Measurements from ENCODE around the gene COL4A3. TPM values are rescaled to one million over a fixed set of nuclear protein-coding genes. Genes with fewer than 3 reads are reported as not detected.

COL4A3 gene
- total RNA-seq, 2 donors from 2014 or later: 1.7 to 2.4 TPM

- Histone ChIP-seq H3K27me3 (ENCODE audit: control insufficient read depth, insufficient read depth, low read length, poor library complexity, severe bottlenecking) (no peaks in the 10 kb centered on the region), H3K27ac (ENCODE audit: low read depth, low read length) (peak within 1 kb of the TSS; percentile 39), H3K36me3 (ENCODE audit: control insufficient read depth, insufficient read depth, low read length) (peaks cover 11% of the 10 kb centered on the region), H3K9me3 (ENCODE audit: control insufficient read depth, low read length) (peaks cover 31% of the 10 kb centered on the region), H3K4me1 (ENCODE audit: control insufficient read depth, insufficient read depth, low read length) (no peaks in the 10 kb centered on the region), H3K4me3 (ENCODE audit: low read length) (peak within 1 kb of the TSS; percentile 80), H3K9ac (ENCODE audit: extremely low read depth, low read length, poor library complexity, severe bottlenecking) (peak within 1 kb of the TSS; percentile 75)
- 0% methylated on average over 14 to 67 of the region's 67 CpGs for WGBS, 2 experiments (ENCODE audit: insufficient coverage in 1 of 2, insufficient read length in 1 of 2)
- peaks cover 27% of the 10 kb centered on the region for H3K36me3 Mint-ChIP-seq (ENCODE audit: low read depth)
- peaks cover 39% of the 10 kb centered on the region for H3K9me3 Mint-ChIP-seq
- H3K27me3 Mint-ChIP-seq (ENCODE audit: insufficient read depth): no peaks in the 10 kb centered on the region
- H3K4me3 Mint-ChIP-seq: peak within 1 kb of the TSS; percentile 90
- peak; percentile 95 for DNase-seq
- H3K27ac Mint-ChIP-seq: peak within 1 kb of the TSS; percentile 96
- peaks cover 14% of the 10 kb centered on the region for H3K4me1 Mint-ChIP-seq
- TF ChIP-seq, protein P1, sequence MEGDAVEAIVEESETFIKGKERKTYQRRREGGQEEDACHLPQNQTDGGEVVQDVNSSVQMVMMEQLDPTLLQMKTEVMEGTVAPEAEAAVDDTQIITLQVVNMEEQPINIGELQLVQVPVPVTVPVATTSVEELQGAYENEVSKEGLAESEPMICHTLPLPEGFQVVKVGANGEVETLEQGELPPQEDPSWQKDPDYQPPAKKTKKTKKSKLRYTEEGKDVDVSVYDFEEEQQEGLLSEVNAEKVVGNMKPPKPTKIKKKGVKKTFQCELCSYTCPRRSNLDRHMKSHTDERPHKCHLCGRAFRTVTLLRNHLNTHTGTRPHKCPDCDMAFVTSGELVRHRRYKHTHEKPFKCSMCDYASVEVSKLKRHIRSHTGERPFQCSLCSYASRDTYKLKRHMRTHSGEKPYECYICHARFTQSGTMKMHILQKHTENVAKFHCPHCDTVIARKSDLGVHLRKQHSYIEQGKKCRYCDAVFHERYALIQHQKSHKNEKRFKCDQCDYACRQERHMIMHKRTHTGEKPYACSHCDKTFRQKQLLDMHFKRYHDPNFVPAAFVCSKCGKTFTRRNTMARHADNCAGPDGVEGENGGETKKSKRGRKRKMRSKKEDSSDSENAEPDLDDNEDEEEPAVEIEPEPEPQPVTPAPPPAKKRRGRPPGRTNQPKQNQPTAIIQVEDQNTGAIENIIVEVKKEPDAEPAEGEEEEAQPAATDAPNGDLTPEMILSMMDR (conservative IDR thresholded peaks at IDR 0.05): peak; percentile 61
Measured at GRCh38 chr2:227324995-227325838, 160.8 kb downstream of the COL4A3 start, which contains the start of gene MFF. MFF (plus strand) TSS chr2:227325251; CDS start chr2:227330666, 5,415 bp downstream.

DNA sequence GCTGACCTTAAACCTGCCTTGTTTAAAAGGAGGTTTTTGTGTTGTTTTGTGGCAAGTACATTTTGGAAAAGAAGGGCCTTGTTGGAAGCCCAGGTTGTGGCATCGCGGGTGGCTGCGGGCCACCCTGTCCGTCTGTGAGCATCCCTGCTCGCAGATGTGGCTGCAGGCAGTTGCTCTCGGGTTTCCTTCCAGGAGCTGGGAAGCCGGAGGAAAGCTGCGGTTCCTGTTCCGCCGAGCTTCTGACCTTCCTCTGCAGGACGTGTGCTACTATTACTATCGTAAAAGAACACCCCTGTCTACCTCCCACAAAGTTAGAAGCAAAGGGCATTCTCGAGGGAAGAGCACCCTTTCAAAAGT, 161.4 kb downstream of the COL4A3 start:
- Mint-ChIP-seq H3K27ac (peak overlapping the region; percentile 96), H3K27me3 (ENCODE audit: insufficient read depth) (no peaks in the 10 kb centered on the region), H3K4me3 (peak overlapping the region; percentile 90), H3K9me3 (peaks cover 35% of the 10 kb centered on the region), H3K36me3 (ENCODE audit: low read depth) (peaks cover 32% of the 10 kb centered on the region), H3K4me1 (peaks cover 14% of the 10 kb centered on the region)
- peaks cover 27% of the 10 kb centered on the region for H3K9me3 ChIP-seq (ENCODE audit: control insufficient read depth, low read length)
- H3K36me3 ChIP-seq (ENCODE audit: control insufficient read depth, insufficient read depth, low read length): peaks cover 17% of the 10 kb centered on the region
- no peak for DNase-seq
- H3K9ac ChIP-seq (ENCODE audit: extremely low read depth, low read length, poor library complexity, severe bottlenecking): peak overlapping the region; percentile 75
- H3K4me1 ChIP-seq (ENCODE audit: control insufficient read depth, insufficient read depth, low read length): no peaks in the 10 kb centered on the region
- WGBS, 2 experiments (ENCODE audit: insufficient coverage in 1 of 2, insufficient read length in 1 of 2): 0 to 3% methylated on average over 2 to 13 of the region's 13 CpGs
- peak overlapping the region; percentile 3 for H3K27ac ChIP-seq (ENCODE audit: low read depth, low read length)
- TF ChIP-seq, protein P1 (conservative IDR thresholded peaks at IDR 0.05): no peak
- no peaks in the 10 kb centered on the region for H3K27me3 ChIP-seq (ENCODE audit: control insufficient read depth, insufficient read depth, low read length, poor library complexity, severe bottlenecking)
- H3K4me3 ChIP-seq (ENCODE audit: low read length): peak overlapping the region; percentile 80

DNA sequence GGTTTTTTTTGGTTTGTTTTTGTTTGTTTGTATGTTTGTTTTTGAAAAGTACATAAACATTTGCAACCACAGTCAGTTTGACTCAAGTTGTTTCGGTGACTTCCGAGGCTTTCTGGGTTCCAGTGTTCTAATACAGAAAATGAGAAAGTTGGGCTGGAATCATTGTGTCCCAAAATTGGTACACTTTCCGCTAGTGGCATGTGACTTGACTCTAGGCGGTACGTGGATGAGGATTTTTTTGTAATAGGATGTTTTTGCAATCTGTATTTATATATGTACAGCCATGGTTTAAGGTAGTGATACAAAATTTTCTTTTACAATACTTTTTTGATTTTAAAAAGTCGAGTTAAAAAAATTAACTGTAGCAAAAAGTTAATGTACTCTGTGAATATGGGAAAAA, 162.4 kb downstream of the COL4A3 start:
- no peak overlapping the region for H3K27ac ChIP-seq (ENCODE audit: low read depth, low read length)
- Mint-ChIP-seq H3K4me3 (peak overlapping the region; percentile 90), H3K27ac (no peak overlapping the region), H3K36me3 (ENCODE audit: low read depth) (peaks cover 36% of the 10 kb centered on the region), H3K27me3 (ENCODE audit: insufficient read depth) (no peaks in the 10 kb centered on the region), H3K9me3 (peaks cover 26% of the 10 kb centered on the region), H3K4me1 (peaks cover 14% of the 10 kb centered on the region)
- peaks cover 17% of the 10 kb centered on the region for H3K9me3 ChIP-seq (ENCODE audit: control insufficient read depth, low read length)
- H3K36me3 ChIP-seq (ENCODE audit: control insufficient read depth, insufficient read depth, low read length): peaks cover 24% of the 10 kb centered on the region
- 94 to 100% methylated on average over 4 to 6 of the region's 6 CpGs for WGBS, 2 experiments (ENCODE audit: insufficient coverage in 1 of 2, insufficient read length in 1 of 2)
- no peaks in the 10 kb centered on the region for H3K4me1 ChIP-seq (ENCODE audit: control insufficient read depth, insufficient read depth, low read length)
- H3K27me3 ChIP-seq (ENCODE audit: control insufficient read depth, insufficient read depth, low read length, poor library complexity, severe bottlenecking): no peaks in the 10 kb centered on the region
- DNase-seq: no peak
- H3K4me3 ChIP-seq (ENCODE audit: low read length): peak overlapping the region; percentile 80
- TF ChIP-seq, protein P1 (conservative IDR thresholded peaks at IDR 0.05): no peak
- H3K9ac ChIP-seq (ENCODE audit: extremely low read depth, low read length, poor library complexity, severe bottlenecking): peak overlapping the region; percentile 75
